ENCODE data around the gene GALNT6.

GALNT6 gene

GRCh38 chr12:51364001-51364400 is 27.2 kb downstream of the GALNT6 start:
- in situ Hi-C loops (cut with HindIII; ENCODE audit: low pct_ligation_motif_present, low sequenced_read_pairs): no loop called here
- no peak overlapping the region for H3K4me3 ChIP-seq (ENCODE audit: low read depth, low read length)
- H3K27ac ChIP-seq: no peak overlapping the region
- H3K36me3 ChIP-seq (replicated peaks): no peaks in the 10 kb centered on the region
- H3K27me3 ChIP-seq (replicated peaks): no peaks in the 10 kb centered on the region
- no peak for DNase-seq
- TF ChIP-seq CTCF (IDR thresholded peaks at IDR 0.05; ENCODE audit: low read depth, low read length, missing control alignments): no peak

GRCh38 chr12:51362747-51363342 is 28.4 kb downstream of the GALNT6 start:
- no peak for TF ChIP-seq CTCF (IDR thresholded peaks at IDR 0.05; ENCODE audit: low read depth, low read length, missing control alignments)
- Histone ChIP-seq H3K27ac (no peak overlapping the region), H3K4me3 (ENCODE audit: low read depth, low read length) (no peak overlapping the region), H3K36me3 (replicated peaks) (no peaks in the 10 kb centered on the region), H3K27me3 (replicated peaks) (no peaks in the 10 kb centered on the region)
- no peak for DNase-seq
- in situ Hi-C loops (cut with HindIII; ENCODE audit: low pct_ligation_motif_present, low sequenced_read_pairs): no loop called here

GRCh38 chr12:51362307-51362706 is 28.9 kb downstream of the GALNT6 start:
- Histone ChIP-seq H3K27ac (no peak overlapping the region), H3K4me3 (ENCODE audit: low read depth, low read length) (no peak overlapping the region), H3K36me3 (replicated peaks) (no peaks in the 10 kb centered on the region), H3K27me3 (replicated peaks) (no peaks in the 10 kb centered on the region)
- no peak for DNase-seq
- TF ChIP-seq CTCF (IDR thresholded peaks at IDR 0.05; ENCODE audit: low read depth, low read length, missing control alignments): no peak
- in situ Hi-C loops (cut with HindIII; ENCODE audit: low pct_ligation_motif_present, low sequenced_read_pairs): no loop called here

- Histone ChIP-seq H3K4me3 (ENCODE audit: low read depth, low read length) (no peak overlapping the region), H3K27ac (no peak overlapping the region), H3K36me3 (replicated peaks) (no peaks in the 10 kb centered on the region), H3K27me3 (replicated peaks) (no peaks in the 10 kb centered on the region)
- in situ Hi-C loops (cut with HindIII; ENCODE audit: low pct_ligation_motif_present, low sequenced_read_pairs): no loop called here
- DNase-seq: no peak
- TF ChIP-seq CTCF (IDR thresholded peaks at IDR 0.05; ENCODE audit: low read depth, low read length, missing control alignments): peak; percentile 27
These were observed 29.8 kb downstream of the GALNT6 start for GRCh38 chr12:51361161-51362016.

GRCh38 chr12:51360315-51360714 is 30.9 kb downstream of the GALNT6 start:
- no peaks in the 10 kb centered on the region for H3K27me3 ChIP-seq (replicated peaks)
- TF ChIP-seq CTCF (IDR thresholded peaks at IDR 0.05; ENCODE audit: low read depth, low read length, missing control alignments): no peak
- in situ Hi-C loops (cut with HindIII; ENCODE audit: low pct_ligation_motif_present, low sequenced_read_pairs): no loop called here
- no peak for DNase-seq
- H3K4me3 ChIP-seq (ENCODE audit: low read depth, low read length): no peak overlapping the region
- no peaks in the 10 kb centered on the region for H3K36me3 ChIP-seq (replicated peaks)
- H3K27ac ChIP-seq: no peak overlapping the region

Data from brain microvascular endothelial cell (primary cell).